ENCODE results near the gene CAMK2N1.

DNA sequence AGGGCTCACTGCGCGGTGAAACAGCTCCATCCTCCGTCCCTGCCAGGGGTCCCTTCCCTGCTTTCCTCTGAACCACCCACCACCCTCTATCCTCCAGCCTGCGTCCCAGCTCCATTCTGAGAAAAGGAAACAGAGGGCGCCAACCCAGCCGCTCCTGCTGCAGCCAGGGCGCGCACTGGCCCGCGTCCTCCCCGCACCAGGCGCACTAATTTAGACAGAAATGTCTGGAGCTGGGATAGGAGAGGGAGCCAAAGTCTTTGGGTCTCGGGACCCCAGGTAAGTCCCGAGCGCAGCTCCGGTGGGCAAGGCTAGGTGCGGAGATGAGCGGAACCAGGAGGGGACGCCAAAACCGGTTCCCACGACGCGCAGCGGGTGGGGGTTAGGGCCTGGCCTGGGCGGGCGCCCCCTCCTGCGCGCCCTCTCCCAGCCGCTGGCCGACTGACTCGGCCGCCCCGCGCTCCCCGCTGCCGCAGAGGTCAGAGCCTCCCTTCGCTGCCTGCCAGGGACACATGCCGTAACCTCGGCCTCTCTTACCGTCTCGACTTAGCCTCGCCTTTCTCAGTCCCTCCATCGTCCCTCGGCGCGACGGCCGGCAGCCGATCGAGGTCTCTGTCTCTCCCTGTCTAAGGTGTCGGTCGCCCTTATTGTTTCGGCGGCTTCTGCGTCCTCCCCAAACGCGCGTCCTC, 2.0 kb downstream of the CAMK2N1 start:
- TF ChIP-seq, protein P1, sequence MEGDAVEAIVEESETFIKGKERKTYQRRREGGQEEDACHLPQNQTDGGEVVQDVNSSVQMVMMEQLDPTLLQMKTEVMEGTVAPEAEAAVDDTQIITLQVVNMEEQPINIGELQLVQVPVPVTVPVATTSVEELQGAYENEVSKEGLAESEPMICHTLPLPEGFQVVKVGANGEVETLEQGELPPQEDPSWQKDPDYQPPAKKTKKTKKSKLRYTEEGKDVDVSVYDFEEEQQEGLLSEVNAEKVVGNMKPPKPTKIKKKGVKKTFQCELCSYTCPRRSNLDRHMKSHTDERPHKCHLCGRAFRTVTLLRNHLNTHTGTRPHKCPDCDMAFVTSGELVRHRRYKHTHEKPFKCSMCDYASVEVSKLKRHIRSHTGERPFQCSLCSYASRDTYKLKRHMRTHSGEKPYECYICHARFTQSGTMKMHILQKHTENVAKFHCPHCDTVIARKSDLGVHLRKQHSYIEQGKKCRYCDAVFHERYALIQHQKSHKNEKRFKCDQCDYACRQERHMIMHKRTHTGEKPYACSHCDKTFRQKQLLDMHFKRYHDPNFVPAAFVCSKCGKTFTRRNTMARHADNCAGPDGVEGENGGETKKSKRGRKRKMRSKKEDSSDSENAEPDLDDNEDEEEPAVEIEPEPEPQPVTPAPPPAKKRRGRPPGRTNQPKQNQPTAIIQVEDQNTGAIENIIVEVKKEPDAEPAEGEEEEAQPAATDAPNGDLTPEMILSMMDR (conservative IDR thresholded peaks at IDR 0.05 in 1 of 2, IDR thresholded peaks at IDR 0.05 in 1 of 2; ENCODE audit: extremely low read depth in 1 of 2, insufficient read depth in 1 of 2, low read depth in 1 of 2, low read length in 2 of 2), result peak in 1 of 2 donors; percentile 17
- TF ChIP-seq EZH2 (IDR thresholded peaks at IDR 0.05; ENCODE audit: borderline replicate concordance, low read length), result no peak

Measured in mammary epithelial cell (primary cell).